GM06990 (cell line): Measurements from ENCODE around the gene PTTG1.

Source experiments
- DNase-seq: peaks from one replicate; pipeline ENCODE4 v3.0.0-alpha.2; 2011; ENCODE audit not compliant: insufficient read length; ENCODE audit errors: extremely low read depth
- H3K27me3 ChIP-seq: replicated peaks from 2 replicates; pipeline ENCODE4 v1.6.0; 2011; ENCODE audit warnings: low read length; ENCODE audit not compliant: control insufficient read depth, insufficient read depth
- H3K36me3 ChIP-seq: 2 replicates; pipeline ENCODE4 v1.5.1; 2011; ENCODE audit warnings: low read length; ENCODE audit not compliant: control insufficient read depth, insufficient read depth
- H3K4me3 ChIP-seq: replicated peaks from 2 replicates; pipeline ENCODE4 v1.5.1; 2011; ENCODE audit warnings: low read depth, mild to moderate bottlenecking, control low read depth, low read length
- CTCF ChIP-seq: IDR thresholded peaks from 2 replicates; pipeline ENCODE4 v1.5.1; 2011; ENCODE audit warnings: low read length, control low read depth, mild to moderate bottlenecking, inconsistent platforms; ENCODE audit not compliant: insufficient read depth, poor library complexity, severe bottlenecking

PTTG1 gene

GRCh38 chr5:160478163-160478562 is 56.5 kb downstream of the PTTG1 start:
- TF ChIP-seq CTCF = no peak
- Histone ChIP-seq H3K27me3 (no peaks in the 10 kb centered on the region), H3K36me3 (peaks cover 13% of the 10 kb centered on the region)

More at GRCh38 chr5:160478163-160478562, 56.5 kb downstream of the PTTG1 start:
- no peak for DNase-seq
- no peak overlapping the region for H3K4me3 ChIP-seq
